ENCODE measurements around the gene CTNNA3. TPM values are rescaled to one million over a fixed set of nuclear protein-coding genes. Genes with fewer than 3 reads are reported as not detected.
"Not testable (repeated sequence)": the region's sequence is repeated elsewhere in the genome, so short reads cannot be mapped to it uniquely, and the experiment has no call there.

Gene CTNNA3
- total and polyA plus RNA-seq, 2 donors (not counting 1 experiment from before 2014, with no cell fraction given) = not detected

GRCh38 chr10:67571503-67571902 is 124.5 kb downstream of the CTNNA3 start:
- no peak overlapping the region for H3K27ac ChIP-seq (ENCODE audit: insufficient read depth, low read length)
- H3K36me3 ChIP-seq (ENCODE audit: control insufficient read depth, insufficient read depth, low read length) = no peaks in the 10 kb centered on the region
- H3K79me2 ChIP-seq (ENCODE audit: control insufficient read depth, insufficient read depth, low read length) = no peaks in the 10 kb centered on the region
- no peaks in the 10 kb centered on the region for H3K4me1 ChIP-seq (ENCODE audit: control insufficient read depth, extremely low read depth, insufficient read depth, low read length)
- H3K9me3 ChIP-seq (ENCODE audit: control insufficient read depth, insufficient read depth, low read depth, low read length) = no peaks in the 10 kb centered on the region
- H2AFZ ChIP-seq (ENCODE audit: low read length) = no peak overlapping the region
- no peaks in the 10 kb centered on the region for H3K27me3 ChIP-seq (ENCODE audit: control insufficient read depth, insufficient read depth, low read length)
- no peak overlapping the region for H3K4me2 ChIP-seq (ENCODE audit: extremely low read depth, insufficient read depth, low read length)
- TF ChIP-seq EZH2 (IDR thresholded peaks at IDR 0.05; ENCODE audit: low read length, missing control alignments) = no peak
- TF ChIP-seq CTCF (conservative IDR thresholded peaks at IDR 0.05 in 1 of 2, IDR thresholded peaks at IDR 0.05 in 1 of 2; ENCODE audit: low read depth in 1 of 2, low read length in 2 of 2) = no peak
- DNase-seq (ENCODE audit: low read depth in 2 of 2) = no peak
- H3K4me3 ChIP-seq (replicated peaks in 1 of 4; ENCODE audit: control extremely low read depth in 1 of 4, insufficient read depth in 1 of 4, low read depth in 3 of 4, low read length in 4 of 4) = no peak overlapping the region
- no peaks in the 10 kb centered on the region for H4K20me1 ChIP-seq (ENCODE audit: control insufficient read depth, extremely low read depth, insufficient read depth, low read length)
- no peak overlapping the region for H3K9ac ChIP-seq (ENCODE audit: insufficient read depth, low read length)

GRCh38 chr10:67558311-67558710 is 137.7 kb downstream of the CTNNA3 start:
- not testable (repeated sequence) for H3K79me2 ChIP-seq (ENCODE audit: control insufficient read depth, insufficient read depth, low read length); H4K20me1 ChIP-seq (ENCODE audit: control insufficient read depth, extremely low read depth, insufficient read depth, low read length); H3K27ac ChIP-seq (ENCODE audit: insufficient read depth, low read length); DNase-seq (ENCODE audit: low read depth in 2 of 2); H3K4me2 ChIP-seq (ENCODE audit: extremely low read depth, insufficient read depth, low read length); H3K36me3 ChIP-seq (ENCODE audit: control insufficient read depth, insufficient read depth, low read length); H3K9ac ChIP-seq (ENCODE audit: insufficient read depth, low read length); H3K4me1 ChIP-seq (ENCODE audit: control insufficient read depth, extremely low read depth, insufficient read depth, low read length); H2AFZ ChIP-seq (ENCODE audit: low read length); H3K27me3 ChIP-seq (ENCODE audit: control insufficient read depth, insufficient read depth, low read length); H3K4me3 ChIP-seq (replicated peaks in 1 of 4; ENCODE audit: control extremely low read depth in 1 of 4, insufficient read depth in 1 of 4, low read depth in 3 of 4, low read length in 4 of 4); H3K9me3 ChIP-seq (ENCODE audit: control insufficient read depth, insufficient read depth, low read depth, low read length)

- Histone ChIP-seq H3K4me1 (ENCODE audit: control insufficient read depth, extremely low read depth, insufficient read depth, low read length) (no peaks in the 10 kb centered on the region), H2AFZ (ENCODE audit: low read length) (no peak overlapping the region), H3K27me3 (ENCODE audit: control insufficient read depth, insufficient read depth, low read length) (no peaks in the 10 kb centered on the region), H3K9ac (ENCODE audit: insufficient read depth, low read length) (no peak overlapping the region), H3K4me3 (replicated peaks in 1 of 4; ENCODE audit: control extremely low read depth in 1 of 4, insufficient read depth in 1 of 4, low read depth in 3 of 4, low read length in 4 of 4) (no peak overlapping the region), H3K9me3 (ENCODE audit: control insufficient read depth, insufficient read depth, low read depth, low read length) (no peaks in the 10 kb centered on the region), H3K4me2 (ENCODE audit: extremely low read depth, insufficient read depth, low read length) (no peak overlapping the region), H4K20me1 (ENCODE audit: control insufficient read depth, extremely low read depth, insufficient read depth, low read length) (no peaks in the 10 kb centered on the region), H3K79me2 (ENCODE audit: control insufficient read depth, insufficient read depth, low read length) (no peaks in the 10 kb centered on the region), H3K36me3 (ENCODE audit: control insufficient read depth, insufficient read depth, low read length) (no peaks in the 10 kb centered on the region), H3K27ac (ENCODE audit: insufficient read depth, low read length) (no peak overlapping the region)
- TF ChIP-seq CTCF (conservative IDR thresholded peaks at IDR 0.05 in 1 of 2, IDR thresholded peaks at IDR 0.05 in 1 of 2; ENCODE audit: low read depth in 1 of 2, low read length in 2 of 2) (no peak), EZH2 (IDR thresholded peaks at IDR 0.05; ENCODE audit: low read length, missing control alignments) (no peak)
- no peak for DNase-seq (ENCODE audit: low read depth in 2 of 2)
Observed at GRCh38 chr10:67553254-67553653, 142.7 kb downstream of the CTNNA3 start.
